ENCODE data around the gene PAMR1.

GRCh38 chr11:35427071-35427470 is 98.3 kb downstream of the PAMR1 start:
- TF ChIP-seq CTCF (conservative IDR thresholded peaks at IDR 0.05) (no peak), EZH2 (IDR thresholded peaks at IDR 0.05; ENCODE audit: low read depth) (no peak)
